ENCODE data around the gene MLXIP. TPM values are rescaled to one million over a fixed set of nuclear protein-coding genes. Genes with fewer than 3 reads are reported as not detected.

The MLXIP gene
- total and polyA plus RNA-seq, 2 donors (not counting 3 experiments of a cell fraction or from before 2014, with no cell fraction given) = 22.0 to 72.5 TPM

DNA sequence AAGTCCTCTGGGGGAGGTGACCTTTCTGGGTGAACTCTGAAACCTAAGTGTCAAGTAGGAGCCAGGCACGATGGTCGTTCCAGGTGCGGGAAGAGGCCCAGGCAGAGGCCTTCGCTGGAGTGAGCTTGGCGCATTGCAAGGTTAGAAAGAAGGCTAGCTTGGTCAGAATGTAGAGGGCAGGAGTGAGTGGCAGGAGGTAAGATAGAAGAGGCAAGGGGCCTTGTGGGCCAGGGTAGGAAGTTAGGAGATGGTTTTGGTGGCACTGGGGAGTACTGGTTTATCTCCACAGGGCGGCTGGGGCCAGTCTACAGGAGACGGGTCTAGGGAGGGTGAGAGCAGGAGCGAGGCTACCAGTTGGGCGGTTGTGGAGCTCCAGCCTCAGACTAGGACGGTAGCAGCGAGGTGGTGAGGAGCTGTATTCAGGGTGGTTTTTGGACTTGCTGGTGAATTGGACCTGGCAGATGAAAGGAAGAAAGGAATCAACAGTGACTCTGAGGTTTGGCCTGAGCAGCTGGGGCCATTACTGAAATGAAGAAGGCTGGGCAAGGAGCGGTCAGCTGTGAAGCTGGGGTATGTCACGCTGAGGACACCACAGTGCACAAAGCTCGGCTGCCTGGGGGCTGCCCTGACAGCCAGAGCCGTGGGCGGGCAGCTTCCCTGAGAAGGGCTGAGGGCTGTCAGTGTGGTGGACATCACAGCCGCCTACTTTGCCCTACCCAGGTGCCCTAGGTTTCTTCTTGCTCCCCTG is 9.0 kb downstream of the MLXIP start:
- Histone ChIP-seq H3K79me2 (ENCODE audit: control insufficient read depth, insufficient read depth, low read length) (peaks cover 83% of the 10 kb centered on the region), H3K27ac (ENCODE audit: insufficient read depth, low read depth, low read length) (no peak overlapping the region), H3K27me3 (ENCODE audit: control insufficient read depth in 2 of 2, insufficient read depth in 2 of 2, low read length in 2 of 2) (no peaks in the 10 kb centered on the region), H3K9ac (replicated peaks; ENCODE audit: extremely low read depth, insufficient read depth, low read length) (no peak overlapping the region), H4K20me1 (replicated peaks; ENCODE audit: control insufficient read depth, extremely low read depth, insufficient read depth, low read length) (no peaks in the 10 kb centered on the region), H3K4me3 (replicated peaks in 1 of 3; ENCODE audit: insufficient read depth in 1 of 3, low read depth in 1 of 3, low read length in 3 of 3) (no peak overlapping the region), H3K36me3 (ENCODE audit: control insufficient read depth in 2 of 2, extremely low read depth in 1 of 2, insufficient read depth in 2 of 2, low read length in 2 of 2) (peaks cover 2 to 16% of the 10 kb centered on the region in 2 experiments), H3K4me1 (ENCODE audit: control insufficient read depth, extremely low read depth, insufficient read depth, low read length) (peaks cover 15% of the 10 kb centered on the region), H3K4me2 (ENCODE audit: insufficient read depth, low read length) (no peak overlapping the region), H3K9me1 (replicated peaks; ENCODE audit: control insufficient read depth, extremely low read depth, insufficient read depth, low read length) (no peaks in the 10 kb centered on the region), H2AFZ (ENCODE audit: low read depth, low read length) (no peak overlapping the region), H3K9me3 (replicated peaks; ENCODE audit: control insufficient read depth, insufficient read depth, low read length) (no peaks in the 10 kb centered on the region)
- BruUV-seq (replicated peaks) = no TSS peak
- intact Hi-C loops (cut with micrococcal nuclease) (no loop called here), dilution Hi-C loops (cut with MboI; ENCODE audit: extremely low pct_ligation_motif_present, low sequenced_read_pairs) (no loop called here)
- ChIA-PET POLR2A (interaction anchor here (1.5 kb wide), 1 partner anchor 7 kb away, joined by 6 read pairs; no protein-coding TSS in a partner anchor), CTCF (interaction anchor here (0.8 to 3.0 kb wide), 5 partner anchors 9 to 36 kb away, joined by 4 to 18 read pairs (median 8); partner anchors contain the start of gene MLXIP)
- TF ChIP-seq FOS (IDR thresholded peaks at IDR 0.05; ENCODE audit: borderline replicate concordance, insufficient read depth, low read length) (no peak), GATA2 (IDR thresholded peaks at IDR 0.05; ENCODE audit: insufficient read depth, insufficient read length, low read depth, low read length) (no peak), POLR2AphosphoS5 (IDR thresholded peaks at IDR 0.05; ENCODE audit: insufficient read depth, low read depth, low read length) (no peak), JUN (IDR thresholded peaks at IDR 0.05; ENCODE audit: borderline replicate concordance, insufficient read depth, insufficient read length, low read depth) (no peak), POLR2A (IDR thresholded peaks at IDR 0.05; ENCODE audit: low read depth, low read length) (no peak), EZH2 (IDR thresholded peaks at IDR 0.05; ENCODE audit: borderline replicate concordance, low read depth, low read length, severe bottlenecking) (no peak), MYC (IDR thresholded peaks at IDR 0.05; ENCODE audit: low read depth, low read length) (no peak)
- TF ChIP-seq, protein P1, sequence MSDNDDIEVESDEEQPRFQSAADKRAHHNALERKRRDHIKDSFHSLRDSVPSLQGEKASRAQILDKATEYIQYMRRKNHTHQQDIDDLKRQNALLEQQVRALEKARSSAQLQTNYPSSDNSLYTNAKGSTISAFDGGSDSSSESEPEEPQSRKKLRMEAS (IDR thresholded peaks at IDR 0.05; ENCODE audit: insufficient read depth, insufficient read length) = no peak
- TF ChIP-seq, protein P2, sequence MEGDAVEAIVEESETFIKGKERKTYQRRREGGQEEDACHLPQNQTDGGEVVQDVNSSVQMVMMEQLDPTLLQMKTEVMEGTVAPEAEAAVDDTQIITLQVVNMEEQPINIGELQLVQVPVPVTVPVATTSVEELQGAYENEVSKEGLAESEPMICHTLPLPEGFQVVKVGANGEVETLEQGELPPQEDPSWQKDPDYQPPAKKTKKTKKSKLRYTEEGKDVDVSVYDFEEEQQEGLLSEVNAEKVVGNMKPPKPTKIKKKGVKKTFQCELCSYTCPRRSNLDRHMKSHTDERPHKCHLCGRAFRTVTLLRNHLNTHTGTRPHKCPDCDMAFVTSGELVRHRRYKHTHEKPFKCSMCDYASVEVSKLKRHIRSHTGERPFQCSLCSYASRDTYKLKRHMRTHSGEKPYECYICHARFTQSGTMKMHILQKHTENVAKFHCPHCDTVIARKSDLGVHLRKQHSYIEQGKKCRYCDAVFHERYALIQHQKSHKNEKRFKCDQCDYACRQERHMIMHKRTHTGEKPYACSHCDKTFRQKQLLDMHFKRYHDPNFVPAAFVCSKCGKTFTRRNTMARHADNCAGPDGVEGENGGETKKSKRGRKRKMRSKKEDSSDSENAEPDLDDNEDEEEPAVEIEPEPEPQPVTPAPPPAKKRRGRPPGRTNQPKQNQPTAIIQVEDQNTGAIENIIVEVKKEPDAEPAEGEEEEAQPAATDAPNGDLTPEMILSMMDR (IDR thresholded peaks at IDR 0.05; ENCODE audit: extremely low read depth in 1 of 2, insufficient read depth in 1 of 2, low read depth in 1 of 2, low read length in 2 of 2) = no peak
- DNase-seq (ENCODE audit: low read depth, low spot score) (no peak), FAIRE-seq (no peak)

Data from endothelial cell of umbilical vein (primary cell).